ENCODE data around the gene RERG. TPM values are rescaled to one million over a fixed set of nuclear protein-coding genes. Genes with fewer than 3 reads are reported as not detected.
"Not testable (repeated sequence)": the region's sequence is repeated elsewhere in the genome, so short reads cannot be mapped to it uniquely, and the experiment has no call there.

The RERG gene
- polyA plus RNA-seq, 2 of the 4 experiments (the other 2 are of a cell fraction) = 0.48 to 0.79 TPM

DNA sequence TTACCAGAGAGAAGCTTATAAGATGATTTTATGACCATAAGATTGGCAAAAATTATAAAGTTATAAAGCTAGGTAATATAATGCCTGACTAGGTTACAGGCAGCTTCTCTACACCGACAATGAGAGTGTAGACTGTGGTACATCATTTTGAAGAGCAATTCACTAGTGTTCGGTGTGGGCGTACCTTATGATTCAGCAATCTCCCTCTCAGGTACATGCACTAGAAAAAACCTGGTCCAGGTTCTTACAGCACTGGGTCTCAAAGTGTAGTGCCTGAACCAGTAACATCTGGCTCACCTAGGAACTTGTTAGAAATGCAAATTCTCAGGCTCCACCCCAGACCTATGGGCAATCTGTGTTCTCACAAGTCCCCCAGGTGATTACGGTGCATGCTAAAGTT, 106.7 kb downstream of the RERG start:
- 85% methylated on average over 4 of the region's 4 CpGs for WGBS (ENCODE audit: missing lambda C conversion rate)
- no peak for ATAC-seq
- H3K9me3 ChIP-seq = no peaks in the 10 kb centered on the region
- no peak for TF ChIP-seq ZFP36 (IDR thresholded peaks at IDR 0.05; ENCODE audit: borderline replicate concordance, partially characterized antibody)
- TF ChIP-seq ZSCAN20 (CRISPR knock-in tag; IDR thresholded peaks at IDR 0.05) = no peak
- no peaks in the 10 kb centered on the region for H3K4me1 ChIP-seq
- no peak overlapping the region for H3K4me2 ChIP-seq
- H3K4me3 ChIP-seq = no peak overlapping the region
- CTCF ChIA-PET = interaction anchor here (1.0 to 1.6 kb wide), 2 partner anchors 36 to 107 kb away, joined by 3 to 5 read pairs; partner anchors contain the start of gene RERG
- POLR2A ChIA-PET = no interaction called here
- FAIRE-seq = no peak
- no peak overlapping the region for H3K27ac ChIP-seq
- no peak for DNase-seq (ENCODE audit: low read depth in 1 of 2, low spot score in 1 of 2)

DNA sequence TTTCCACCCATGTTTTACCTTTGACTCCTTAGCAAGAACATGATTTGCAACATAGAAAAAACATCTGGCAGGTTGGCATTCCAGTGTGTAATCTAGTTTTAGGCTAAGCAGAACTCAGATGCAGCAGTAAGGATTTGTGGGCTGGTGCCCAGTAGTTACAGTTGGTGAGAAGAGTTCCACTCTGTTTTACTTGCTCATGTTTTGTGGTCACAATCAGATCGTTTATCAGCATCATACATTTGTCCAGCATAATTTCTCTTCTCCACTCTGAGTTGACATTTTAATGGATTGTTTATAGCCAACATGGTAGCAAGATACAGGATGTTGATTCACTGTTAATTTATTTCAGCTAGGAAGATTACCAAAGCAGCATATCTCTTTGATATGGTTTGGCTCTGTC, 128.4 kb downstream of the RERG start:
- H3K4me3 ChIP-seq = no peak overlapping the region
- H3K9me3 ChIP-seq = no peaks in the 10 kb centered on the region
- ATAC-seq (no peak), DNase-seq (ENCODE audit: low read depth in 1 of 2, low spot score in 1 of 2) (no peak), FAIRE-seq (no peak)
- no peaks in the 10 kb centered on the region for H3K4me1 ChIP-seq
- POLR2A ChIA-PET = no interaction called here
- CTCF ChIA-PET = interaction anchor here (0.6 kb wide), 1 partner anchor 336 kb away, joined by 3 read pairs; no protein-coding TSS in a partner anchor
- H3K27ac ChIP-seq = no peak overlapping the region
- H3K4me2 ChIP-seq = no peak overlapping the region
- 0% methylated on average over 1 of the region's 1 CpG for WGBS (ENCODE audit: missing lambda C conversion rate)
- no peak for TF ChIP-seq HDAC2 (IDR thresholded peaks at IDR 0.05)
- no peak for TF ChIP-seq EHMT2 (IDR thresholded peaks at IDR 0.05; ENCODE audit: low read depth)
- TF ChIP-seq POLR2A (IDR thresholded peaks at IDR 0.05; ENCODE audit: low read length) = no peak
- TF ChIP-seq NPAS2 (CRISPR knock-in tag; IDR thresholded peaks at IDR 0.05; ENCODE audit: borderline replicate concordance) = no peak
- no peak for TF ChIP-seq POLR2AphosphoS2 (conservative IDR thresholded peaks at IDR 0.05; ENCODE audit: low read length)
- no peak for TF ChIP-seq ZNF302 (CRISPR knock-in tag; IDR thresholded peaks at IDR 0.05)
- TF ChIP-seq JUN (IDR thresholded peaks at IDR 0.05) = no peak
- TF ChIP-seq TFCP2L1 (CRISPR knock-in tag; IDR thresholded peaks at IDR 0.05) = no peak
- no peak for TF ChIP-seq HOXB5 (CRISPR knock-in tag; IDR thresholded peaks at IDR 0.05)
- TF ChIP-seq MAZ (IDR thresholded peaks at IDR 0.05; ENCODE audit: borderline replicate concordance, low read depth, low read length) = no peak
- TF ChIP-seq, protein P1, sequence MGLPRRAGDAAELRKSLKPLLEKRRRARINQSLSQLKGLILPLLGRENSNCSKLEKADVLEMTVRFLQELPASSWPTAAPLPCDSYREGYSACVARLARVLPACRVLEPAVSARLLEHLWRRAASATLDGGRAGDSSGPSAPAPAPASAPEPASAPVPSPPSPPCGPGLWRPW (IDR thresholded peaks at IDR 0.05) = no peak
- TF ChIP-seq CEBPB (IDR thresholded peaks at IDR 0.05) = no peak
- no peak for TF ChIP-seq CBX8 (IDR thresholded peaks at IDR 0.05)
- TF ChIP-seq, protein P2, sequence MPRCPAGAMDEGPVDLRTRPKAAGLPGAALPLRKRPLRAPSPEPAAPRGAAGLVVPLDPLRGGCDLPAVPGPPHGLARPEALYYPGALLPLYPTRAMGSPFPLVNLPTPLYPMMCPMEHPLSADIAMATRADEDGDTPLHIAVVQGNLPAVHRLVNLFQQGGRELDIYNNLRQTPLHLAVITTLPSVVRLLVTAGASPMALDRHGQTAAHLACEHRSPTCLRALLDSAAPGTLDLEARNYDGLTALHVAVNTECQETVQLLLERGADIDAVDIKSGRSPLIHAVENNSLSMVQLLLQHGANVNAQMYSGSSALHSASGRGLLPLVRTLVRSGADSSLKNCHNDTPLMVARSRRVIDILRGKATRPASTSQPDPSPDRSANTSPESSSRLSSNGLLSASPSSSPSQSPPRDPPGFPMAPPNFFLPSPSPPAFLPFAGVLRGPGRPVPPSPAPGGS (IDR thresholded peaks at IDR 0.05) = no peak
- no peak for TF ChIP-seq RARB (CRISPR knock-in tag; IDR thresholded peaks at IDR 0.05)
- no peak for TF ChIP-seq FOSB (CRISPR knock-in tag; IDR thresholded peaks at IDR 0.05)
- TF ChIP-seq SREBF2 (IDR thresholded peaks at IDR 0.05) = no peak

DNA sequence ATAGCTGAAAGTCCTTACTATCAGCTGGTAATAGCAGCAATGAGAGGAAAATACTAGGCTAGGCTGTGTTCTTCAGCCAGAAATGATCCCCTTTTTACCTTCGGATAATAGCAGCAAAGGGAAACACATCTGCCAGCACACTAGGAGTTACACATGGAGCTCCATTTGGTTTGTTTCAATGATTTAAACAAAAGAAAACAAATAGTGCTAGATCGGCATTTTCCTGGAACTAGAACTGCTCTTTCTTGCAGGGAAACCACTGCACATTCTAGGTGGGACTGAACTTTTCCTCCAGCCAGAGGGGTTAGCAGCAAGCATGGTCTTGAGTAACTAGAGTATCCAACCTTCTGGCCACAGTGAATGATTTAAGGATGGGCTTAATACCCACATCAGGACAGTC, 130.8 kb downstream of the RERG start:
- 51% methylated on average over 2 of the region's 2 CpGs for WGBS (ENCODE audit: missing lambda C conversion rate)
- TF ChIP-seq POLR2AphosphoS2 (conservative IDR thresholded peaks at IDR 0.05; ENCODE audit: low read length) (no peak), MAFK (IDR thresholded peaks at IDR 0.05; ENCODE audit: partially characterized antibody) (peak; percentile 96)
- Histone ChIP-seq H3K4me3 (no peak overlapping the region), H3K4me1 (no peaks in the 10 kb centered on the region), H3K4me2 (no peak overlapping the region), H3K9me3 (no peaks in the 10 kb centered on the region), H3K27ac (no peak overlapping the region)
- FAIRE-seq (no peak), DNase-seq (ENCODE audit: low read depth in 1 of 2, low spot score in 1 of 2) (no peak), ATAC-seq (no peak)
- ChIA-PET CTCF (interaction anchor here (1.2 kb wide), 1 partner anchor 131 kb away, joined by 4 read pairs; the partner anchor contains the start of gene RERG), POLR2A (no interaction called here)

DNA sequence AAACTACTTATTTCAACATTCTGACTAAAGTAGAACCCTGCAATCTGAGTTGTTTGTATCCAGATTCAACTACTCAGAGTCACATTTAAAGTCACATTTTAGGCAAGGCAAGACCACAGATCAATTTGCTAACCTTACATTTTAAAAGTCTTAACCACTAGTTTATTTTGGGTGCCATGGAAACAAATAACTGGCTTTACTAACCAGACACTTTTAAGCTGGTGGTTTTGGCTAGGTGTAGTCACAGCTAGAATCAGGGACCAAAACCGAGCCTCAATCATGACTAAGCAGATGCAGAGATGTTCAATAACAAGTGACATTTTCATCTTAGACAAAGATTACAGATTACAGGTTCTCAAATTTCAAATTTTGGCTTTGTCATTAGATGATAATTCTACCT, 133.1 kb downstream of the RERG start:
- Histone ChIP-seq H3K9me3 (no peaks in the 10 kb centered on the region), H3K4me2 (no peak overlapping the region), H3K4me3 (no peak overlapping the region), H3K27ac (no peak overlapping the region), H3K4me1 (no peaks in the 10 kb centered on the region)
- CTCF ChIA-PET = interaction anchor here (1.0 kb wide), 1 partner anchor 13 kb away, joined by 3 read pairs; no protein-coding TSS in a partner anchor
- DNase-seq (ENCODE audit: low read depth in 1 of 2, low spot score in 1 of 2) (no peak), ATAC-seq (no peak), FAIRE-seq (no peak)
- 13% methylated on average over 1 of the region's 1 CpG for WGBS (ENCODE audit: missing lambda C conversion rate)
- POLR2A ChIA-PET = no interaction called here
- TF ChIP-seq, protein P3, sequence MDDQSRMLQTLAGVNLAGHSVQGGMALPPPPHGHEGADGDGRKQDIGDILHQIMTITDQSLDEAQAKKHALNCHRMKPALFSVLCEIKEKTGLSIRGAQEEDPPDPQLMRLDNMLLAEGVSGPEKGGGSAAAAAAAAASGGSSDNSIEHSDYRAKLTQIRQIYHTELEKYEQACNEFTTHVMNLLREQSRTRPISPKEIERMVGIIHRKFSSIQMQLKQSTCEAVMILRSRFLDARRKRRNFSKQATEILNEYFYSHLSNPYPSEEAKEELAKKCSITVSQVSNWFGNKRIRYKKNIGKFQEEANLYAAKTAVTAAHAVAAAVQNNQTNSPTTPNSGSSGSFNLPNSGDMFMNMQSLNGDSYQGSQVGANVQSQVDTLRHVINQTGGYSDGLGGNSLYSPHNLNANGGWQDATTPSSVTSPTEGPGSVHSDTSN (IDR thresholded peaks at IDR 0.05) = no peak
- TF ChIP-seq, protein P4, sequence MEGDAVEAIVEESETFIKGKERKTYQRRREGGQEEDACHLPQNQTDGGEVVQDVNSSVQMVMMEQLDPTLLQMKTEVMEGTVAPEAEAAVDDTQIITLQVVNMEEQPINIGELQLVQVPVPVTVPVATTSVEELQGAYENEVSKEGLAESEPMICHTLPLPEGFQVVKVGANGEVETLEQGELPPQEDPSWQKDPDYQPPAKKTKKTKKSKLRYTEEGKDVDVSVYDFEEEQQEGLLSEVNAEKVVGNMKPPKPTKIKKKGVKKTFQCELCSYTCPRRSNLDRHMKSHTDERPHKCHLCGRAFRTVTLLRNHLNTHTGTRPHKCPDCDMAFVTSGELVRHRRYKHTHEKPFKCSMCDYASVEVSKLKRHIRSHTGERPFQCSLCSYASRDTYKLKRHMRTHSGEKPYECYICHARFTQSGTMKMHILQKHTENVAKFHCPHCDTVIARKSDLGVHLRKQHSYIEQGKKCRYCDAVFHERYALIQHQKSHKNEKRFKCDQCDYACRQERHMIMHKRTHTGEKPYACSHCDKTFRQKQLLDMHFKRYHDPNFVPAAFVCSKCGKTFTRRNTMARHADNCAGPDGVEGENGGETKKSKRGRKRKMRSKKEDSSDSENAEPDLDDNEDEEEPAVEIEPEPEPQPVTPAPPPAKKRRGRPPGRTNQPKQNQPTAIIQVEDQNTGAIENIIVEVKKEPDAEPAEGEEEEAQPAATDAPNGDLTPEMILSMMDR (IDR thresholded peaks at IDR 0.05) = no peak
- TF ChIP-seq ZC3H11A (IDR thresholded peaks at IDR 0.05) = no peak
- no peak for TF ChIP-seq FOXS1 (CRISPR knock-in tag; IDR thresholded peaks at IDR 0.05)
- TF ChIP-seq CEBPB (IDR thresholded peaks at IDR 0.05) = no peak

DNA sequence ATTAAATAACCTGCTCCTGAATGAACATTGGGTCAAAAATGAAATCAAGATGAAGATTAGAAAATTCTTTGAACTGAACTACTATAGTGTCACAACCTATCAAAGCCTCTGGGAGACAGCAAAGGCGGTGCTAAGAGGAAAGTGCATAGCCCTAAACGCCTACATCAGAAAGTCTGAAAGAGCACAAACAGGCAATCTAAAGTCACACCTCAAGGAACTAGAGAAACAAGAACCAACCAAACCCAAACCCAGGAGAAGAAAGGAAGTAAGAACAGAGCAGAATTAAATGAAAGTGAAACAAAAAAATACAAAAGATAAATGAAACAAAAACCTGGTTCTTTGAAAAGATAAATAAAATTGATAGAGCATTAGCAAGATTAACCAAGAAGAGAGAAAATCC, 143.5 kb downstream of the RERG start:
- POLR2A ChIA-PET; H3K4me2 ChIP-seq; CTCF ChIA-PET; H3K4me1 ChIP-seq; H3K4me3 ChIP-seq; ATAC-seq; FAIRE-seq; DNase-seq (ENCODE audit: low read depth in 1 of 2, low spot score in 1 of 2); H3K27ac ChIP-seq; H3K9me3 ChIP-seq: not testable (repeated sequence)
- WGBS (ENCODE audit: missing lambda C conversion rate) = 23% methylated on average over 2 of the region's 2 CpGs

All from A549 (cell line).